GM12864 (cell line): ENCODE results near the gene CHCHD6.

Experiments
- DNase-seq: peaks from one replicate; pipeline ENCODE4 v3.0.0-alpha.2; 2011; ENCODE audit warnings: low read depth
- H3K4me3 ChIP-seq: 2 replicates; pipeline ENCODE4 v1.5.1; 2011; ENCODE audit warnings: mild to moderate bottlenecking, low read depth, low read length, control low read depth
- CTCF ChIP-seq: IDR thresholded peaks from 2 replicates; pipeline ENCODE4 v1.5.1; 2011; ENCODE audit warnings: low read depth, mild to moderate bottlenecking, moderate library complexity, low read length, control low read depth, inconsistent platforms; ENCODE audit errors: missing control alignments

The CHCHD6 gene

DNA sequence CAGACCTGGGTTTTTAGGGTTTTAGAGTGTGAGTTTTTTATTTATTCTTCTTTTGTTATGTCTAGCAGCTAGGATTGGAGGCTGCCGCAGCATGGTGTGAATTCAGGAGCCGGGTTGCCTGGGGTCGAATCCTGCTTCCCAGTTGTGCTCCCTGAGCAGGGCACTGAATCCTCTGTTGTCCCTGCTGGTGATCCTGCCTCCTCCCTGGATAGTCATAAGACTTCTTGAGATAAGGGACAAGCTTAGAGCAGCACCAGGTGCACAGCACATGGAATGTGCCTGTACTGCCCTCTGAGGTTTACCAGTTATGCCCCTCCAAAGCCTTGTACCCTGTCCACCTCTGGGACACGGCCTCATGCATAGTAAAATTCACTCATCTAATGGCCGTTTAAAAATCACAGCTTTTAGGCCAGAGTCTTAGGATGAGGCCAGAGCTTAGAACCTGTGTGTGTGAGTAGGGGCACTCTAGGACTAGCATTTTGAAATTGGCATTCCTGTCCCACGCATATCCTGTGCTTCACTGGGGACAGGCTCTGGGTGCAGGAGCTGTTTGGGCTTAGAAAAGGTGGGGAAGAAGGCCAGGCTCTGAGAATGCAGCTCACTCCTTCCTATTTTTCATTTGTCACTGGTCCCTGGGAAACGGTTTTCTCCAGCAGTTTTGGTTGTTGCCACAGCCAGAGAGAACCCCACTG lies 47.7 kb downstream of the CHCHD6 start:
- no peak overlapping the region for H3K4me3 ChIP-seq
- TF ChIP-seq CTCF, result no peak
- no peak for DNase-seq

DNA sequence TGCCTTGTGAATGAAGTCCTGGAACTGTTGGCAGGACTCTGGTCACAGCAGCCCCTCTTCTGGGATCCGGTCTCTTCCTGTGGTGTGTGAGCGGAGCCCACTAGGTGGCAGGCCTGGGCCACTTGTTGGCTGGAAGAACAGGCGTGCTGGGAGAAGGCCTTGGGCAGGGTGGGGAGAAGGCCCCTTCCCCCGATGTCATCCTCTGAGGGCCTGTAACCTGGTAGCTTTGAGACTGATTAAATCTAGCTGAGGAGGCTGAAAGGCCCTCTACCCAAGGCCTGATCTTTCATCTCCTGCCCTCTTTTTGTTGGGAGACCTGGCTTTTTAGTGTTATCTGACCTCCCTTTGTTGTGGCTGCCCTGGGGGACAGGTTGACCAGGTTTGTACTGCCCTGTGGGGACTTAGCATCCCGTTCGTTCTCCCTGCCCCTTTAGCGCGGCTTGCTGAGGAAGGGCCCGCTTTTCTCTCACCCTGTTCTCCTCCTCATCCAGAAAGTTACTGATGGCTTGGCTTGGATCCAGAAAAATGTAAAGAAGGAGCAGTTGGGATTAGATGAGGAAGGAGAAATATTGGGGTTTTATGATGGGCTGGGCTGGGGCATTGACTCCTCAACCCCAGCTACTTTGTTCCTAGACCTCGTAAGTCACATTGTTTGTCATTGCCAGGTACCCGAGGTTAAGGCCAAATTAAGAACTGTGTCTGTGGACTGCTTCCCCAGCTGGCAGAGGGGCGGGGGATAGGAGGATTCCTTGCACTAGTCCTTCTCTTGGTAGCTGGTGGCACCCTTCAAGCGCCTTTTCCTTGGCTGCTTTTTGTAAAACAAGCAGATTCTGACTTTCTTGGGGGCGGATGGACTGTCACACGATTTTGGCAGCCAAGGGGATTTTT lies 48.5 kb downstream of the CHCHD6 start:
- TF ChIP-seq CTCF, result peak; percentile 90

DNA sequence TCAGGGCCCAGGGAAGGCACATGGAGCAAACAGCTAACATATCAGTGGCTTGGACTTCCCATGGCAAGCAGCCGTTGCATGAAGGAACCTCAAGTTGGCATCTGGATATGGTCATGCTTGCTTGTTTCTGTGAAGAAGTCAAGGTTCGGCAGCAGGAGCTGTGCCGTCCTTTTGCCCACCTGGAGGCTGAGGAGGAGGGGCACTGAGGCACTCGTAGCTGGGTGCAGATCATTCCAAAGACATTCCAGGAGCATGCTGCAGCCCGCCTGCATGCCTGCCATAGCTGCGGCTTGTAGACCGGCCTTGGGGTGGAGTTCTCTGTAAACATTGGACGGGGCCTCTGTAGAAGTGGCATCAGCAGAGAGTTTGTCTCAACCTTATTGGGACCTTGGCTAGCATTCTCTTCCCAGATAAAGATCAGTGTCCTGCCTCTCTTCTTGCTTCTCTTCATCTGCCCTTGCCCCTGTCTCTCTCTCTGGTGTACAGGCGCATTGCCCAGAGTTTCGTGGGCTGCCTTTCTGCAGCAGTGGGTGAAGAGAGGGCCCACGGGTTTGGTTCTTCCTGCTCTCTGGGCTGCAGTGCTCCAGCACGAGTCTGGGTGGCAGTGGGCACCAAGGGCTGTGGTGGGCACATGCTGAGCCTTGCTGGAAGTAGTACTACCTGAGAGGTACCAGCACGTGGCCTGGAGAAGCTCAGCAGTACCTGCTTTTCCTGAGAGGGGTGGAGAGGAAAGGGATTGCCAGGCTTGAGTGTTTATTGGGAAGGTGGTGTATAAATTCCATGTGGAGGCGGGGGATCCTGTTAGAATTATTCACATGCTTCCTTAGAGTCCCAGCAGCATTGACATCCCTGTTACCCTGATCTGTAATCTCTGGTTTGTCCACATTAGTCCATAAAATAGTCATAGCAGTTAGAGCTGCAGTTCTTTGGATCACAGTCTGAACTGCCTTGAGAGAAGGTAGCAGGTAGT lies 49.4 kb downstream of the CHCHD6 start:
- DNase-seq, result no peak
- no peak for TF ChIP-seq CTCF
- H3K4me3 ChIP-seq, result no peak overlapping the region

More for the DNA sequence above, 48.5 kb downstream of the CHCHD6 start:
- H3K4me3 ChIP-seq, result no peak overlapping the region
- DNase-seq, result peak; percentile 18

- no peak for TF ChIP-seq CTCF
- no peak overlapping the region for H3K4me3 ChIP-seq
- no peak for DNase-seq
Observed at GRCh38 chr3:126755866-126756265, 51.8 kb downstream of the CHCHD6 start.

- DNase-seq, result no peak
- no peak for TF ChIP-seq CTCF
- no peak overlapping the region for H3K4me3 ChIP-seq
Observed at GRCh38 chr3:126758026-126758425, 54.0 kb downstream of the CHCHD6 start.

DNA sequence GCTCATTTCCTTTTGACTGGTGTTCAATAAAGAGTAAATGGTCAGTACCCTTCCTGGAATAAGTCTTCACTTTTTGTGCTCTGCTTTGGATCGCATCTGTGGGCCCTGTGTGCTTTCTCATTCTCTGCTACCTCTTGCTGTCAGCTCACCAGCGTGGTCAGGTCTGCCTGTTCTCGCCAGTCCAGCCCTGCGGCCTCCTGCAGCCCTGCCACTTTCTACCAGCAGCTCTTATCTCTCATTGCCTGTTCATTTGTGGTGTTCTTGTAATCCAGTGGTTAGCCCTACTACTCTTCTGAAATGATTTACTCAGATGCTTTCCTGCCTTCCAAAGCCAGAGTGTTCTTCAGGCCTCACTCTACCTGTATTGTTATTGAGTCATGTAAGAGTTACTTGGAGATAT lies 54.8 kb downstream of the CHCHD6 start:
- DNase-seq, result no peak
- H3K4me3 ChIP-seq, result no peak overlapping the region
- TF ChIP-seq CTCF, result no peak
